GM12872 (cell line): ENCODE data around the gene ZNF280D.

ENCODE experiments used
- CTCF ChIP-seq: IDR thresholded peaks from 3 replicates; pipeline ENCODE4 v1.5.1; 2011; ENCODE audit warnings: low read depth, mild to moderate bottlenecking, low read length, moderate library complexity; ENCODE audit not compliant: insufficient read depth

Gene ZNF280D

GRCh38 chr15:56674857-56675256 is 58.5 kb downstream of the ZNF280D start:
- TF ChIP-seq CTCF, result no peak

GRCh38 chr15:56672721-56673120 is 60.6 kb downstream of the ZNF280D start:
- TF ChIP-seq CTCF, result no peak

GRCh38 chr15:56667517-56667916 is 65.8 kb downstream of the ZNF280D start:
- TF ChIP-seq CTCF, result no peak

GRCh38 chr15:56660943-56661342 is 72.4 kb downstream of the ZNF280D start:
- TF ChIP-seq CTCF, result no peak

- no peak for TF ChIP-seq CTCF
Measured at GRCh38 chr15:56659197-56659596, 74.1 kb downstream of the ZNF280D start.

- no peak for TF ChIP-seq CTCF
Measured at GRCh38 chr15:56654624-56655023, 78.7 kb downstream of the ZNF280D start.

GRCh38 chr15:56654216-56654615 is 79.1 kb downstream of the ZNF280D start:
- TF ChIP-seq CTCF, result no peak

- no peak for TF ChIP-seq CTCF
Measured at GRCh38 chr15:56653787-56654186, 79.5 kb downstream of the ZNF280D start.
